ENCODE measurements around the gene WTIP.

The WTIP gene

DNA sequence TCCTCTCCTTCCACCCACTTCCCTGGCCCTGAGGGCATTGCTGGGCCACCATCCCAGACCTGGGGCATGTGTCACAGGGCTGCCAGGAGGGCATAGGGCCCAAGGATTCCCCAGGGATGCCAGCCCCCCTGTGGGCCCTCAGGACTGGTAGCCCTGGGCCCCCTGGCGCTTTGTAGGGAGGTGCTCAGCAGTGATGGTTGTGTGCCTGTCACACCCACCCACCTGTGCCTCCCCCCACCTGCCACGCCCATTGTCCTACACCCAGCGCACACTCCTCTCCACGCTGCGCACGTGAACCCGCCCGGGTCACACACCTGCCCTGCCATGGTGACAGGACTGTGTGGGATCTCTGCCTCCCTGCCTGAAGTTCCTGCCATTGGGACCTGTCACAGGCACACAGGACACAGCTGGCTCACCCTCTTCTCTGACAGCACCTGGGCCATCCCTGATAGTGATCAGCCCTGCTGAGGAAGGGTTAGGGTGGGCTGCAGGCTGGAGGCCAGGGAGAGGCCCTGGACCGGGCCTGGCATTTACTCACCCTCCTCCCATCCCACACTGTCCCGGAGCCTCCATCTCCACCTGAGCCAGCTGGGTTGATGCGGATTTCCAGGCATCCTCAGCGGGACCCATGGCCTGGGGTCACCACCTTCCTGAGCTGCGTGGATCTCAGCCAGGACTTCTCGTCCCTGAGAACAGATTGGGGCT, 23.9 kb downstream of the WTIP start:
- Histone ChIP-seq H3K9ac (ENCODE audit: low read length) (no peak overlapping the region), H3K27ac (ENCODE audit: low read depth, low read length) (no peak overlapping the region), H2AFZ (ENCODE audit: low read depth, low read length, severe bottlenecking) (no peak overlapping the region), H3K4me3 (ENCODE audit: insufficient read depth, low read length, poor library complexity, severe bottlenecking) (no peak overlapping the region), H3K36me3 (ENCODE audit: low read length) (no peaks in the 10 kb centered on the region), H3K9me2 (replicated peaks; ENCODE audit: insufficient read depth, low read length) (no peaks in the 10 kb centered on the region), H4K20me1 (ENCODE audit: low read depth, low read length) (no peaks in the 10 kb centered on the region), H3K9me3 (ENCODE audit: insufficient read depth, low read length) (no peaks in the 10 kb centered on the region), H3K4me2 (ENCODE audit: low read depth, low read length, poor library complexity, severe bottlenecking) (no peak overlapping the region), H3K27me3 (ENCODE audit: low read length) (no peaks in the 10 kb centered on the region), H3F3A (ENCODE audit: insufficient read depth) (no peaks in the 10 kb centered on the region), H3K79me2 (ENCODE audit: insufficient read depth, low read length) (no peaks in the 10 kb centered on the region)
- no peak for TF ChIP-seq EZH2phosphoT487 (conservative IDR thresholded peaks at IDR 0.05; ENCODE audit: low read length)
- TF ChIP-seq, protein P1, sequence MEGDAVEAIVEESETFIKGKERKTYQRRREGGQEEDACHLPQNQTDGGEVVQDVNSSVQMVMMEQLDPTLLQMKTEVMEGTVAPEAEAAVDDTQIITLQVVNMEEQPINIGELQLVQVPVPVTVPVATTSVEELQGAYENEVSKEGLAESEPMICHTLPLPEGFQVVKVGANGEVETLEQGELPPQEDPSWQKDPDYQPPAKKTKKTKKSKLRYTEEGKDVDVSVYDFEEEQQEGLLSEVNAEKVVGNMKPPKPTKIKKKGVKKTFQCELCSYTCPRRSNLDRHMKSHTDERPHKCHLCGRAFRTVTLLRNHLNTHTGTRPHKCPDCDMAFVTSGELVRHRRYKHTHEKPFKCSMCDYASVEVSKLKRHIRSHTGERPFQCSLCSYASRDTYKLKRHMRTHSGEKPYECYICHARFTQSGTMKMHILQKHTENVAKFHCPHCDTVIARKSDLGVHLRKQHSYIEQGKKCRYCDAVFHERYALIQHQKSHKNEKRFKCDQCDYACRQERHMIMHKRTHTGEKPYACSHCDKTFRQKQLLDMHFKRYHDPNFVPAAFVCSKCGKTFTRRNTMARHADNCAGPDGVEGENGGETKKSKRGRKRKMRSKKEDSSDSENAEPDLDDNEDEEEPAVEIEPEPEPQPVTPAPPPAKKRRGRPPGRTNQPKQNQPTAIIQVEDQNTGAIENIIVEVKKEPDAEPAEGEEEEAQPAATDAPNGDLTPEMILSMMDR (IDR thresholded peaks at IDR 0.05; ENCODE audit: insufficient read depth, low read length, poor library complexity, severe bottlenecking) = no peak

DNA sequence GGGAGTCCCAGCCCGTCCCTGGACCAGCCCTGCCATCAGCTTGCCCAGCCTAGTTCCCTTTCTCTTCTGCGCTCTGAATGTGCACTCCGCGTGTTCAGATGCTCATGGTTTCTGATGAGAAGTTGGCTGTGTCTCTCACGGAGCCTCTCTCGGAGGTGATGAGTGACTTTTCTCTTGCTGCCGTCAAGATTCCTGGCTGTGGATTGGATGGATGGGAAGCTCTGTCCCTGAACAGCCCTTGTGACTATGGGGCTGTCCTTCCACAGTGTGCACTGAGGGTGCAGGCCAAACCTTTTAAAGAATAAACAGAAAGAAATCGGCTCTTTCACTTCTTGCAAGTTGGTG, 24.4 kb downstream of the WTIP start:
- Histone ChIP-seq H2AFZ (ENCODE audit: low read depth, low read length, severe bottlenecking) (no peak overlapping the region), H3K36me3 (ENCODE audit: low read length) (no peaks in the 10 kb centered on the region), H3K27me3 (ENCODE audit: low read length) (no peaks in the 10 kb centered on the region), H3K9ac (ENCODE audit: low read length) (no peak overlapping the region), H3K79me2 (ENCODE audit: insufficient read depth, low read length) (no peaks in the 10 kb centered on the region), H3K4me3 (ENCODE audit: insufficient read depth, low read length, poor library complexity, severe bottlenecking) (no peak overlapping the region), H3K9me3 (ENCODE audit: insufficient read depth, low read length) (no peaks in the 10 kb centered on the region), H3K4me2 (ENCODE audit: low read depth, low read length, poor library complexity, severe bottlenecking) (no peak overlapping the region), H3K27ac (ENCODE audit: low read depth, low read length) (no peak overlapping the region), H3F3A (ENCODE audit: insufficient read depth) (no peaks in the 10 kb centered on the region), H4K20me1 (ENCODE audit: low read depth, low read length) (no peaks in the 10 kb centered on the region), H3K9me2 (replicated peaks; ENCODE audit: insufficient read depth, low read length) (no peaks in the 10 kb centered on the region)
- TF ChIP-seq, protein P1 (IDR thresholded peaks at IDR 0.05; ENCODE audit: insufficient read depth, low read length, poor library complexity, severe bottlenecking) = no peak
- no peak for TF ChIP-seq EZH2phosphoT487 (conservative IDR thresholded peaks at IDR 0.05; ENCODE audit: low read length)

DNA sequence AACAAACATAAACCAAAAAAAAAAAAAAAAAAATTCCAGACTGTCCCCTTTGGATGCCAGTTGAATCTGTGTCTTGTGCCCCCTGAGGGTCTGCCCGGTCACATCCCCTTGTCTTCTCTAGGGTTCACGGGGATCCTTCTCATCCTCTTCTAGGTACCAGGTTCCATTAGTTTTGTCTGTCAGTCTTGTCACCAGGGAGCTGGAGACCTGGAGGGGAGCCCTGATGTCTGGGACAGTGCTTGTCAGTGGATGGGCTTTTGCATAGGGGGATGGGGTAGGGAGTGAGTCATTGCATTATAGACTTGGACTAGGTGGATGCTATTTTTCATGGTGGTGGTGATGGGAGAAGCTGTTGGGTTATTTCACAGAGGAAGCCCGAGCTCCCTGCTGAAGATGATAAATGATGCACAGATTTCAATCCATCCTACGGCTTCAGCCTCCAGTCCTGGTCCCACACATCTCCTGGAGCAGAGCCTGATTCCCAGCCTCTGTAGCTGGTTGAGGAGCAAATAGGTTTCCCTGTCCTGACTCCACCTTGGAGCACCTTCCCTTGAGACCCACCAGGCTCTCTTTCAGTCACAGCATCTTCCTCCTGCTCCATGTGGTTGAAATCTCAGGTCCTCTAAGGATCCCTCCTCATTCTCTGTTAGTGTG, 26.0 kb downstream of the WTIP start:
- no peaks in the 10 kb centered on the region for H3K27me3 ChIP-seq (ENCODE audit: low read length)
- H3K27ac ChIP-seq (ENCODE audit: low read depth, low read length) = no peak overlapping the region
- H4K20me1 ChIP-seq (ENCODE audit: low read depth, low read length) = no peaks in the 10 kb centered on the region
- H3K9ac ChIP-seq (ENCODE audit: low read length) = no peak overlapping the region
- no peaks in the 10 kb centered on the region for H3K79me2 ChIP-seq (ENCODE audit: insufficient read depth, low read length)
- no peak overlapping the region for H3K4me2 ChIP-seq (ENCODE audit: low read depth, low read length, poor library complexity, severe bottlenecking)
- no peaks in the 10 kb centered on the region for H3K9me2 ChIP-seq (replicated peaks; ENCODE audit: insufficient read depth, low read length)
- H3K4me3 ChIP-seq (ENCODE audit: insufficient read depth, low read length, poor library complexity, severe bottlenecking) = no peak overlapping the region
- no peaks in the 10 kb centered on the region for H3K9me3 ChIP-seq (ENCODE audit: insufficient read depth, low read length)
- H2AFZ ChIP-seq (ENCODE audit: low read depth, low read length, severe bottlenecking) = no peak overlapping the region
- TF ChIP-seq EZH2phosphoT487 (conservative IDR thresholded peaks at IDR 0.05; ENCODE audit: low read length) = no peak
- TF ChIP-seq, protein P1 (IDR thresholded peaks at IDR 0.05; ENCODE audit: insufficient read depth, low read length, poor library complexity, severe bottlenecking) = no peak
- H3K36me3 ChIP-seq (ENCODE audit: low read length) = no peaks in the 10 kb centered on the region
- H3F3A ChIP-seq (ENCODE audit: insufficient read depth) = no peaks in the 10 kb centered on the region

All from SU-DHL-6 (cell line).